Mucosa of gallbladder (tissue), 1 donor: ENCODE results near the gene VSTM4. TPM values are rescaled to one million over a fixed set of nuclear protein-coding genes. Genes with fewer than 3 reads are reported as not detected.

ENCODE experiments used
- DNase-seq: peaks from one replicate; pipeline ENCODE4 v3.0.0-alpha.2; 2020; ENCODE audit warnings: low spot score
- total RNA-seq: library from RNA; stranded (reverse); gene quantifications from one replicate; pipeline ENCODE4 v1.2.1, GENCODE V29; 2021
- donor health status: DM: no; HTN: no; CAD: no.

The VSTM4 gene
- total RNA-seq, 1 donor from 2014 or later, result 13.1 TPM

GRCh38 chr10:49008505-49009198 lies 106.7 kb downstream of the VSTM4 start:
- DNase-seq, result no peak

GRCh38 chr10:49008091-49008490 lies 107.2 kb downstream of the VSTM4 start:
- no peak for DNase-seq

GRCh38 chr10:49007129-49007528 lies 108.2 kb downstream of the VSTM4 start:
- no peak for DNase-seq

GRCh38 chr10:49005270-49005669 lies 110.1 kb downstream of the VSTM4 start:
- no peak for DNase-seq

GRCh38 chr10:49001870-49002672 lies 113.3 kb downstream of the VSTM4 start:
- DNase-seq, result no peak

- peak; percentile 25 for DNase-seq
Measured at GRCh38 chr10:49001402-49001801, 113.9 kb downstream of the VSTM4 start.

- DNase-seq, result no peak
Measured at GRCh38 chr10:49000437-49001398, 114.6 kb downstream of the VSTM4 start.

- DNase-seq, result no peak
Measured at GRCh38 chr10:48999346-48999745, 116.0 kb downstream of the VSTM4 start.

- no peak for DNase-seq
Measured at GRCh38 chr10:48996329-48996728, 119.0 kb downstream of the VSTM4 start.

- no peak for DNase-seq
Measured at GRCh38 chr10:48993627-48994026, 121.7 kb downstream of the VSTM4 start.

GRCh38 chr10:48990226-48990625 lies 125.1 kb downstream of the VSTM4 start:
- no peak for DNase-seq

GRCh38 chr10:48985621-48986158 lies 129.6 kb downstream of the VSTM4 start:
- no peak for DNase-seq

- no peak for DNase-seq
Measured at GRCh38 chr10:48983648-48984351, 131.5 kb downstream of the VSTM4 start.

GRCh38 chr10:48982584-48982983 lies 132.7 kb downstream of the VSTM4 start:
- no peak for DNase-seq

- peak; percentile 47 for DNase-seq
Measured at GRCh38 chr10:48981310-48981907, 133.9 kb downstream of the VSTM4 start.

- no peak for DNase-seq
Measured at GRCh38 chr10:48978318-48978717, 137.0 kb downstream of the VSTM4 start.

GRCh38 chr10:48976196-48976595 lies 139.1 kb downstream of the VSTM4 start:
- peak; percentile 43 for DNase-seq

- no peak for DNase-seq
Measured at GRCh38 chr10:48974510-48975156, 140.7 kb downstream of the VSTM4 start.

GRCh38 chr10:48973065-48973464 lies 142.3 kb downstream of the VSTM4 start:
- no peak for DNase-seq

- no peak for DNase-seq
Measured at GRCh38 chr10:48970654-48971053, 144.7 kb downstream of the VSTM4 start.
